Smooth muscle cell (in vitro differentiated cells): ENCODE measurements around the gene RABEPK. TPM values are rescaled to one million over a fixed set of nuclear protein-coding genes. Genes with fewer than 3 reads are reported as not detected.

Source experiments
- DNase-seq: peaks from one replicate; lab custom pipeline; 2025; ENCODE audit not compliant: unreplicated experiment; lab: John Stamatoyannopoulos, UW
- H2AFZ ChIP-seq: fragments of 200-600 bp; sonication (generic); 2 replicates; pipeline ENCODE4 v1.6.0; 2016; ENCODE audit warnings: antibody characterized with exemption, low read depth, mild to moderate bottlenecking
- H3F3A ChIP-seq: fragments of 200-600 bp; sonication (generic); 2 replicates; pipeline ENCODE4 v1.6.0; 2017; ENCODE audit warnings: antibody characterized with exemption, low read depth
- H3K27ac ChIP-seq: fragments of 200-600 bp; sonication (generic); 2 replicates; pipeline ENCODE4 v1.5.1; 2016; ENCODE audit warnings: low read depth, mild to moderate bottlenecking
- H3K27me3 ChIP-seq: fragments of 200-600 bp; sonication (generic); 2 replicates; pipeline ENCODE4 v1.6.1; 2016; ENCODE audit warnings: low read depth, mild to moderate bottlenecking
- H3K36me3 ChIP-seq: fragments of 200-600 bp; sonication (generic); 2 replicates; pipeline ENCODE4 v1.5.1; 2016; ENCODE audit warnings: low read depth
- H3K4me1 ChIP-seq: fragments of 200-600 bp; sonication (generic); 2 replicates; pipeline ENCODE4 v1.5.1; 2016; ENCODE audit warnings: low read depth
- H3K4me2 ChIP-seq: fragments of 200-600 bp; sonication (generic); 2 replicates; pipeline ENCODE4 v1.6.0; 2016; ENCODE audit warnings: mild to moderate bottlenecking
- H3K4me3 ChIP-seq: fragments of 200-600 bp; sonication (generic); 2 replicates; pipeline ENCODE4 v1.5.1; 2016; ENCODE audit warnings: mild to moderate bottlenecking
- H3K79me2 ChIP-seq: fragments of 200-600 bp; sonication (generic); 2 replicates; pipeline ENCODE4 v1.6.0; 2016; ENCODE audit warnings: low read depth, mild to moderate bottlenecking
- H3K9ac ChIP-seq: fragments of 200-600 bp; sonication (generic); 2 replicates; pipeline ENCODE4 v1.6.0; 2016; ENCODE audit warnings: low read depth
- H3K9me3 ChIP-seq: fragments of 200-600 bp; sonication (generic); replicated peaks from 2 replicates; pipeline ENCODE4 v1.5.1; 2016; ENCODE audit warnings: low read depth
- H4K20me1 ChIP-seq: fragments of 200-600 bp; sonication (generic); 2 replicates; pipeline ENCODE4 v1.6.0; 2016; ENCODE audit warnings: low read depth
- whole genome bisulfite sequencing: methylation state at CpG from one replicate; pipeline ENCODE4 v1.1.7; 2016; ENCODE audit warnings: low lambda C conversion rate; 5-methylcytosine and 5-hydroxymethylcytosine counted together
- polyA plus RNA-seq: library from polyadenylated mRNA; unstranded; fragments of >200 nt; fragmentation: Nextera tagmentation; extraction: Ambion mirVana; gene quantifications from 2 replicates; pipeline ENCODE4 v1.2.1, GENCODE V29; 2016
- total RNA-seq: library from RNA; depleted of rRNA; stranded (reverse); fragments of >200 nt; gene quantifications from 2 replicates; pipeline ENCODE4 v1.2.3, GENCODE V29; 2014
- TF ChIP-seq, protein P1 (sequence below): fragments of 200-600 bp; sonication (generic); IDR thresholded peaks from 2 replicates; pipeline ENCODE4 v1.5.1; 2017; ENCODE audit warnings: borderline replicate concordance, mild to moderate bottlenecking, antibody characterized with exemption; ENCODE audit not compliant: insufficient read depth, poor library complexity, severe bottlenecking

RABEPK gene, protein sequence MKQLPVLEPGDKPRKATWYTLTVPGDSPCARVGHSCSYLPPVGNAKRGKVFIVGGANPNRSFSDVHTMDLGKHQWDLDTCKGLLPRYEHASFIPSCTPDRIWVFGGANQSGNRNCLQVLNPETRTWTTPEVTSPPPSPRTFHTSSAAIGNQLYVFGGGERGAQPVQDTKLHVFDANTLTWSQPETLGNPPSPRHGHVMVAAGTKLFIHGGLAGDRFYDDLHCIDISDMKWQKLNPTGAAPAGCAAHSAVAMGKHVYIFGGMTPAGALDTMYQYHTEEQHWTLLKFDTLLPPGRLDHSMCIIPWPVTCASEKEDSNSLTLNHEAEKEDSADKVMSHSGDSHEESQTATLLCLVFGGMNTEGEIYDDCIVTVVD
- total RNA-seq, result 19.3 and 20.9 TPM in 2 replicates
- polyA plus RNA-seq, result 33.7 and 42.9 TPM in 2 replicates

DNA sequence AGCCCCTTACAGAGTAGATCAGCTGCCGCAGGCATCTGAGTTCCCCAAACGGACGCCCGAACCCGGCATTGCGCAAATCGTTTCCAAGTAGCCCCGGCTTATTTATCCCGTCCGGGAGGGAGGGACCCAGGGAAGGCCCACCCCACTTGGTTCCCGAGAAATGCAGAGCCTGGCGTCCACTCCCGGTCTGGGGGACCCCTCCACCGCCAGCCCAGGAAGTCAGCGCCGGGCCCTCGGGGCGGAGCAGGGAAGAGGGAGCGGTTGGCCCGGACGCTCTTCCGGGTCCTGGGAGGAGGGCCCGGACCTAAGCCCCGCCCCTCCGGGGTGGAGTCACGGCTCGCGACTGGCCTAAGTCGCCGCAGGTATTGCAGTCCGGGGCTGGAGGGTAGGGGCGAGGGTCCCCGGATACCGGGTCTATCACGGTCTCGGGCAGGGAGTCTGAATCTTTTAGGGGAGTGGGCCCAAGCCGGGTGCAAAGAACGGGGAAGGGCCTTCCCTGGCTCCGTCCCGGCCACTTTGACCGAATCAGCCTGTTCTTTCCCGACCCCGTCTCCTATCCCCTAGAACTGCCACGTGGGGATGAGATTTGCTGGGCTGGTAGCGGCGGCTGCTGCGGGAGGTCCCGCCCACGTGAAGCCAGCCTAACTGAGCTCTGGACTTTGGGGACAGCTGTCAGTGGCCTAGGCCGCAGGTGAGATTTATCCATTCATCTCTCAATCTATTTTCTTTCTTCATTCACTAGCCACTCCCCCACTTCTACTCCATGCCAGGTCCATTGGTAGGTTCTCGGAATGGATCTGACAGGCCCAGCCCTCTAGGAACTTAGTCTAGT is at the start of gene RABEPK:
Gene RABEPK, plus strand, starts transcription at position 327 of the 832 bp plus-strand sequence. CDS start 2,472 bp downstream, outside the sequence.
- TF ChIP-seq, protein P1, sequence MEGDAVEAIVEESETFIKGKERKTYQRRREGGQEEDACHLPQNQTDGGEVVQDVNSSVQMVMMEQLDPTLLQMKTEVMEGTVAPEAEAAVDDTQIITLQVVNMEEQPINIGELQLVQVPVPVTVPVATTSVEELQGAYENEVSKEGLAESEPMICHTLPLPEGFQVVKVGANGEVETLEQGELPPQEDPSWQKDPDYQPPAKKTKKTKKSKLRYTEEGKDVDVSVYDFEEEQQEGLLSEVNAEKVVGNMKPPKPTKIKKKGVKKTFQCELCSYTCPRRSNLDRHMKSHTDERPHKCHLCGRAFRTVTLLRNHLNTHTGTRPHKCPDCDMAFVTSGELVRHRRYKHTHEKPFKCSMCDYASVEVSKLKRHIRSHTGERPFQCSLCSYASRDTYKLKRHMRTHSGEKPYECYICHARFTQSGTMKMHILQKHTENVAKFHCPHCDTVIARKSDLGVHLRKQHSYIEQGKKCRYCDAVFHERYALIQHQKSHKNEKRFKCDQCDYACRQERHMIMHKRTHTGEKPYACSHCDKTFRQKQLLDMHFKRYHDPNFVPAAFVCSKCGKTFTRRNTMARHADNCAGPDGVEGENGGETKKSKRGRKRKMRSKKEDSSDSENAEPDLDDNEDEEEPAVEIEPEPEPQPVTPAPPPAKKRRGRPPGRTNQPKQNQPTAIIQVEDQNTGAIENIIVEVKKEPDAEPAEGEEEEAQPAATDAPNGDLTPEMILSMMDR, result no peak
- H4K20me1 ChIP-seq, result no peaks in the 10 kb centered on the region
- H3K36me3 ChIP-seq, result no peaks in the 10 kb centered on the region
- DNase-seq, result peak; percentile 81
- peak within 1 kb of the TSS; percentile 100 for H3K4me3 ChIP-seq
- 1% methylated on average over 50 of the region's 51 CpGs for WGBS
- H2AFZ ChIP-seq, result peak within 1 kb of the TSS; percentile 99
- H3K9me3 ChIP-seq, result no peaks in the 10 kb centered on the region
- peak within 1 kb of the TSS; percentile 89 for H3K9ac ChIP-seq
- peaks cover 9% of the 10 kb centered on the region for H3K4me1 ChIP-seq
- no peaks in the 10 kb centered on the region for H3K27me3 ChIP-seq
- H3K79me2 ChIP-seq, result peaks cover 13% of the 10 kb centered on the region
- peak within 1 kb of the TSS; percentile 94 for H3K27ac ChIP-seq
- H3K4me2 ChIP-seq, result peak within 1 kb of the TSS; percentile 90
- H3F3A ChIP-seq, result peaks cover 7% of the 10 kb centered on the region

DNA sequence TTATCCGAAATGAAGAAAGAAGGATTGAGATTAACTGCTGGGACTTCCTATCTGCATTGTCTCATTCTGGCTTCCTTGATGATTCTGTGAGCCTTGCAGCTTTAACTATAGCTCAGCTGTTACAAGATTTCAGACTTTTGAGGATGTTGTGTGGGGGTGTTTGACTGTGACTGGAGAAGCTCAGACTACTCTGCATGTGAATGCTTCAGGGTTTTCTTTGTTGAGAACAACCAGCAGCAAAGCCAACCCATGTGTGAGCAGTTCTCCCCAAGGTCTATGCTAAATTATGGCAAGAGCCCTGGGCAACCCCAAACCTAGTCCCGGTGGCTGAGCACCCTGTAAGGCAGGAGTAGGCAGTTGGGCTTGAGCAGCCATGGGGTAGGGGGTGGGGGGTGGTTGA is 48.6 kb upstream of the RABEPK start:
- DNase-seq, result no peak
- Histone ChIP-seq H3K4me3 (no peak overlapping the region), H3K4me1 (no peaks in the 10 kb centered on the region), H3K9ac (no peak overlapping the region), H2AFZ (no peak overlapping the region), H3K27me3 (no peaks in the 10 kb centered on the region), H3K36me3 (peaks cover 11% of the 10 kb centered on the region), H3K27ac (no peak overlapping the region), H3K79me2 (no peaks in the 10 kb centered on the region), H4K20me1 (no peaks in the 10 kb centered on the region), H3K4me2 (no peak overlapping the region), H3K9me3 (no peaks in the 10 kb centered on the region), H3F3A (no peaks in the 10 kb centered on the region)
- TF ChIP-seq, protein P1, result no peak
- 90% methylated on average over 2 of the region's 2 CpGs for WGBS

DNA sequence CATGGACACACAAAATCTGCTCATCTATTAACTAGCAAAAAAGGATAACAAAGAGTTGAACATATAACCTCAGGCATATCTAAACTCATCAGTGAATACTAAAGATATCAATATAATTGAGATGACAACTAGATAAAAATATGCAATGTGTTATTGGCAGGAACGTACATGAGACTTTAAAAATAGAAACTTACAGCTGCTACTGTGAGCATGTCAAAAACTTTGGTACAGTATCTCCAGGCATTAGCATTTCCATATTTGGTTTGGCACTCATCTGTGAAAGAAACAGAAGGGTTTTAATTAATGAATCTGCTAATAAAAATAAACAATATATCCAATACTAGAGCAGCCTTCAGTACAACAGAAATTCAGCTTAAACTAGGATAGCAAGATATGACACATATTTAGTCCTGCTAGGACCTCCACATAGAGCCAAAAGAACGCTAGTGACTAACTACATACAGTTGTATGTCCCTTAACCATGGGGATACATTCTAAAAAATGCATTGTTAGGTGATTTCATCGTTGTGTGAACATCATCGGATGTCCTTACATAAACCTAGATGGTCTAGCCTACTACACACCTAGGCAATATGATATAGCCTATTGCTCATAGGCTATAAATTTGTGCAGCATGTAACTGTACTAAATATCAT is 46.5 kb upstream of the RABEPK start:
- no peaks in the 10 kb centered on the region for H3K27me3 ChIP-seq
- no peak overlapping the region for H2AFZ ChIP-seq
- no peaks in the 10 kb centered on the region for H3K4me1 ChIP-seq
- H3K4me3 ChIP-seq, result no peak overlapping the region
- no peak overlapping the region for H3K4me2 ChIP-seq
- H3F3A ChIP-seq, result no peaks in the 10 kb centered on the region
- peaks cover 17% of the 10 kb centered on the region for H3K36me3 ChIP-seq
- peaks cover 12% of the 10 kb centered on the region for H4K20me1 ChIP-seq
- no peak overlapping the region for H3K9ac ChIP-seq
- no peak for DNase-seq
- no peak overlapping the region for H3K27ac ChIP-seq
- 95% methylated on average over 4 of the region's 4 CpGs for WGBS
- no peaks in the 10 kb centered on the region for H3K79me2 ChIP-seq
- TF ChIP-seq, protein P1, result no peak
- H3K9me3 ChIP-seq, result no peaks in the 10 kb centered on the region
